HG03520 (cell line): Measurements from ENCODE around the gene FBRSL1.

ENCODE experiments used
- ATAC-seq: cut with Tn5 transposase; IDR thresholded peaks from one replicate; pipeline ENCODE4 v1.9.1; 2021; ENCODE audit warnings: mild to moderate bottlenecking, moderate library complexity; ENCODE audit not compliant: unreplicated experiment

Gene FBRSL1

DNA sequence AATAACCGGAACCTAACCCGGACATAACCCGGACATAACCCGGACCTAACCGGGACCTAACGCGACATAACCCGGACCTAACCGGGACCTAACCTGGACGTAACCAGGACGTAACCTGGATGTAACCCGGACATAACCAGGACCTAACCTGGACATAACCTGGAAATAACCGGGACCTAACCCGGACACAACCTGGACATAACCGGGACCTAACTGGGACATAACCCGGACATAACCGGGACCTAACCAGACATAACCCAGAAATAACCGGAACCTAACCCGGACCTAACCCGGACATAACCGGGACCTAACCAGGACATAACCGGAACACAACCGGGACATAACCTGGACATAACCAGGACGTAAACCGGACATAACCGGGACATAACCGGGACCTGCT lies 6.7 kb upstream of the FBRSL1 start:
- no peak for ATAC-seq

DNA sequence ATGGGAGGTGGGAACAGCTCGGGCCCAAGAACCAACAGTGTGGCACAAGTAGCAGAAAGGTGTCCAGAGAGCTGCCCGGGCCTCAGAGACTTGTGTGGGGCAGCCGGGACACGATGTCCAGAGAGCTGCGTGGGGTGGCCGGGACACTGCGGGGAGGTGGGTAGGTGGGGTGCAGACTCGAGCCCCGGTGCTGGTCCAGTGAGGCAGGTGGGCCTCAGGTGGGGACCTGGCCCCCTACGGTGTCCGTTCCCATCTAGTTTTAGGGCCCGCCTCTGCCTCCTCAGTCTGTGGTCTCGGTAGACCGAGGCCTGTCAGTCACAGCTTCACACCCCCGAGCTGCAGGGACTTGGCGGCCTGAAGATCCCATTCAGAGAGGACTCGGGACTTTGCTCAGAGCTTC lies 6.3 kb upstream of the FBRSL1 start:
- no peak for ATAC-seq

- ATAC-seq, result no peak
Observed at GRCh38 chr12:132484183-132484890, 5.6 kb upstream of the FBRSL1 start.

DNA sequence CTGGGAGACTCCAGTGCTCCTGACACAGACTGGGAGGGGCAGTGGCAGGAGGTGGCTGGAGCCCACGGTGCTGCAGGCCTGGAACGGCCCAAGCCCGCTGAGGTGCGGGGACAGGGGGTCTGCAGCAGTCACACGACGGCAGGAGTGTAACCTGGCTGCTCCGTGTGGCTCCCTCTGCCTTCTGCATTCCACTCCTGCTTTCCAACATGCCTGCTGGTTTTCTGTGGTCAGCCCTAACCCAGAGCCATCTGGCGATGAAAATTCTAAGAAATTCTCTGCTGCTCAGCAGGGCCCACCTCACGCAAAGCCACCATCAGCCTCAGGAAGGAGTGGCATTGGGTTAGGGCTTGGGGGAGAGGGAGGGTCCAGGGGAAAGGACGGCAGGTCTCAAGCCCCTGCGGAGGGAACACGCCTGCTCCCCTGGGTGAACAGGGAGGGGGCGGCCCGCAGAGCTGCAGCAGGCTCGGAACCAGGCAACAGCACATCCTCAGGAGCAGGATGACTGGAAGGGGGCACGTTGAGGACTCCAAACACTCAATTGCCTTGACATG lies 5.0 kb upstream of the FBRSL1 start:
- ATAC-seq, result no peak

DNA sequence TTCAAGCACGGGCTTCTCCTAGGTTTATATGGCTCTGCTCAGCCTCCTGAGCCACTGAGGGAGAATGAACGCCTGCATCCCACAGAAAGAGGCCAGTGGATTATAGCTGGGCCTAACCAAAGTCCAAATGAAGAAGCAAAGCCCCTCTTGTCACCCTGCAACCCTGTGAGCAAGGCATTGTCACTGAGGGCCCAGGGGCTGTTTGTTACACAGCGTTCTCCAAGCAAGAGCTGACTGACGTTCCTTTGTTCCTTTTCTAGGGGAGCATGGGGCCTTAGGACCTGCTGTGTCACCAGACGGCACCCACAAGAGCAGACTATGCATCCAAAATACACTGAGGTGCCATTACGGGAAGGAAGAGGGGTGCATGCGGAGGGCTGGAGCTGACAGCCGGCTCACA lies 4.3 kb upstream of the FBRSL1 start:
- no peak for ATAC-seq

DNA sequence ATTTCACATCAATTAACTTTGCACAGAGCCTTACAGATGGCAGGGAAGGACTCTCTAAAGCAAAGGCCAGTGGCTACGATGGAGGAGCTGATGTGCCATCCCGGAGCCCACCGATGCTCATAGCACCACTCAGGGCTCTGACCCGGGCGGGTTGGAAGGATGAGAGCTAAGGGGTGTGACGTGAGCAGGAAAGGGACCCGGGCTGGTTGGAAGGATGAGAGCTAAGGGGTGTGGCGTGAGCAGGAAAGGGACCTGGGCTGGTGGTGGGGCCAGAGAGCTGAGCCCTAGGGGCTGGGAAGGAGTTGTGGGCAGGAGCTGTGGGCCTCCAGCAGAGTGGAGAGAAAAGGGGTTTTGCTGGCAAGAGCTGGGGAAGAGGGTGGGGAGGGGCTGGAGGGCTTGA lies 3.8 kb upstream of the FBRSL1 start:
- ATAC-seq, result no peak

- ATAC-seq, result no peak
Observed at GRCh38 chr12:132486576-132486975, 3.4 kb upstream of the FBRSL1 start.

GRCh38 chr12:132487311-132487741 lies 2.6 kb upstream of the FBRSL1 start:
- no peak for ATAC-seq

GRCh38 chr12:132488127-132489077 lies 1.5 kb upstream of the FBRSL1 start:
- no peak for ATAC-seq

DNA sequence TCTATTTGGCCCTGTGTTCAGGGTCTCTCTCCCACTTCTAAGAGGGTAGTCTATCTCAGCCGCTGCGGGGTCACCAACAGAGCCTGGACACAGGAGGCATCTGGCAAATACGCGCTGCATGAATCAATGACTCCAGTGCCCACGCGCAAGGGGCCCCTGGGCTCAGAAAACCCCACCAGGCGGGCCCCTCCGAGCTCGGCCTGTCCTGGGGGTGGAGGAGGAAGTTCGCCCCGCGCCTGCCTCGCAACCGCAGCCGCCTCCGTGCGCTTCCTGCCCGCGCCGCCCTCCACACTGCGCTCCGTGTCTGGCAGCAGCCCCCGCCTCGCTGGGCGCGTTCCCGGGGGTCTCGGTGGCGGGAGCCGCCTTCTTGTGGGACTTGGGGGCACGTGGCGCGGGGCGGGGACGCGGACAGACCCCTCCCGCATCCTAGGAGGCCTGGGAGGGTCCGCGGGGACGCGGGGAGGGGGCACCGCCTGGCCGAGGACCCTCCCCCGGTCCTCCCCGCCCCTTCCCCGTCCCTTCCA lies 811 bp upstream of the FBRSL1 start:
- peak; percentile 24 for ATAC-seq

- peak; percentile 1 for ATAC-seq
Observed at GRCh38 chr12:132490422-132491137, 629 bp downstream of the FBRSL1 start.

GRCh38 chr12:132491138-132491663 lies 1.2 kb downstream of the FBRSL1 start:
- ATAC-seq, result no peak

DNA sequence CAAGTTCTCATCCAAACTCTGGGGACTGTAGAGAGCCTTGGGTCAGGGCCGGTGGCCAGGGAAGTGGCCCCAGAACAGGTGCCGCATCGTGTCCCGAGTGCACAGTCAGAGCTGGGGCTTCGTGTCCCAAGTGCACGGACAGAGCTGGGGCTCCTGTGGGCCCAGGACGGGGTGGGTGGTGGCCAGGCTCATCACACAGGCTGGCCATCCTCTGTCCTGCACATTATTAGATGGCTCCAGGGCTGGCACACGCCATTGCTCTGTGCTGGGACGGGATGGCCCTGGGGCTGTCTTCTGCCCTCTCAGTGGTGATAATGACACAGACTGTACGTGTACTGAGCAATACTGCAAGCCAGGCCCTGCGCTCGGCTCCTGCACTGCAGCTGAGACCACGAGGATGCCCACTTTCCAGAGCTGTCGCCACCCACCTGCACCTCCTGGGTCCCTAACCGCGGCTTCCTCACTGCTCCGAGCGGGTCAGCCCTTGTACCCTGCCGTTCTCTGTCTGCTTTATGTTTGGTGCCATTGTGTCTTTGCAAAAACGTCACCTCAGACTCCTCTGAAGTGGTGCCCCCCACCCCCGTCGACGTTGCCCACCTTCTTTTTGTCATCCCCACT lies 1.9 kb downstream of the FBRSL1 start:
- no peak for ATAC-seq

- no peak for ATAC-seq
Observed at GRCh38 chr12:132492522-132492921, 2.6 kb downstream of the FBRSL1 start.

DNA sequence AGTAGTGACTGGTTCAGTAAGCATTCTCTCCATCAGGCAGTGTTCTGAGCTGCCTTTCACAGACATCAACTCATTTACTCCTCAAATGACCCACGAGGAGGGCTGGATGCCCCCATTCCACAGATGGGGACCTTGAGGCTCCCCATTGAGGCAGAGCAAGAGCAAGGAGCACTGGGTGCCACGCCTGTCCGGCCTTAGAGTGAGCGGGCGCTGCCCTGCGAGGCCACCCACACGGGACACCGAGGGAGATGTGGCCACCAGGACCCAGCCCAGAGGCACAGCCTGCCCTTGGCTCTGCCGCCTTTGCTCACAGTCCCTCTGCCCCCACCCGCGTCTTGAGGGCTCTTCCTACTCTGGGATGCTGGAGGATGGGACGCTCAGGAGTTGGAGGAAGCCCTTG lies 3.0 kb downstream of the FBRSL1 start:
- ATAC-seq, result no peak

- no peak for ATAC-seq
Observed at GRCh38 chr12:132493482-132494178, 3.7 kb downstream of the FBRSL1 start.

DNA sequence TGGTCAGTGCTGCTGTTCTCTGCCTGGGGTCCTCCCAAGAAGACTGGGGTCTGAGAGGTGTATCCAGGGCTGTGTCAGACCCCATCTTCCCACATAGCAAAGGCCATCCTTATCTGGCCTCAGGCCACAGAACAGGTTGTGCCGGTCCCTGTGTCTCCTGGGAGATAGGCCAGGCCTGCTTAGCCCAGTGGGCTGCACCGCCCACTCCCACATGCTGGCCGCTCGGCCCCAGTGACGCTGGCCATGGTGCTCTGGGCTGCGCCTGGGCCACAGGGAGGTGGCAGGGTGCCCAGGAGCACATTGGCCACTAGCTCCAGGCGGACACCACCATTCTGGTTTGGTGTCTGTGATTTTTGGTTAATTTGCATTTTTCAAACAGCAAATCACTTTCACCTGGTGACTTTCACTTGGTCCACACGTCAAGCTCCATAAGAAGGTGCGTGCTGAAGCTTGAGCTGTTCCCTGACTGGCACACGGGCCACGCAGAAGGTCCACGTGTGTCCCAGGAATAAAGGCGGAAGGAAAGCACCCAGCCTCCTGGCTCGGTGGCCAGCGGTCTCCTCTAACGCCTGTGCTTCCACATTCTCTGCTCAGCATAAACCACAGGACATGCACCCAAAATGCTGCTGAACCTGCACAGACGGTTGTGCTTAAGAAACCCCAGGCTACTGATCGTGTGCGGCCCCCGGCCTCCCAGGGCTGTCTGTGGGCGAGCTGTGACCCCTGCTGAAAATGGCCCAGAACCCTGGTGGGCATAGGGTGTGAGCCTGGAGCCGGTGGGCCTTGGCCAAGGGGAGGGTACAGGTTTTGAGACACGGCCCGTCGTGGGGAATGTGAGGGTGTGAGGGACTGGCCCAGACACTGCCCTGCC lies 4.6 kb downstream of the FBRSL1 start:
- ATAC-seq, result no peak

DNA sequence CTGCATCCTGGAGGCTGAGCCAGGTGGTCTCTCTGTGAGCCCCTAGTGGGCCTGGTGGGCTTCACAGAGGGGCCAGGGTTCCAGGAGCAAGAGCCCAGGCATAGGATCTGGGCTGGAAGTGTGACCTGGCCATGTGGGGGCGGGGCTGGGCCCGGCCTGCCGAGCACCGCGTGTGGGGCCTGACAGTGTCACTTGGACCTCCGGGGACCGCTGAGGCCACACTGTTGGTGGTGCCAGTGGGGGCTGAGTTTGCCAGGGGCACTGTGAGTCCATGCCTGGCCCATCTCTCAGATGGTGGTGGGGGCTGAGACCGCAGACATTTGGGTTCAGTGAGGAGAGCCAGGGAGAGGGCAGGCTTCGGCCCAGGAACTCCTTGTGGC lies 5.2 kb downstream of the FBRSL1 start:
- ATAC-seq, result no peak
